ENCODE results near the gene AURKA. TPM values are rescaled to one million over a fixed set of nuclear protein-coding genes. Genes with fewer than 3 reads are reported as not detected.

Gene AURKA
- total RNA-seq = 100 to 1,000 TPM in 1 of 2 experiments, 10 to 100 TPM in 1; 99.7 to 101 TPM

GRCh38 chr20:56392132-56392880 lies at the start of gene AURKA, which contains the start of gene CSTF1:
TSS of gene AURKA (minus strand) at chr20:56392215. CDS start at chr20:56388197, 4,018 bp downstream.
TSS of gene CSTF1 (plus strand) at chr20:56392645. CDS start at chr20:56395553, 2,908 bp downstream.
- Mint-ChIP-seq H3K27ac (no peak within 1 kb of the TSS), H3K27me3 (no peaks in the 10 kb centered on the region), H3K36me3 (peaks cover 61% of the 10 kb centered on the region), H3K4me1 (ENCODE audit: low read depth) (peaks cover 36% of the 10 kb centered on the region), H3K9me3 (no peaks in the 10 kb centered on the region), H3K4me3 (no peak within 1 kb of the TSS)
- POLR2A ChIA-PET = interaction anchor here (0.8 to 2.5 kb wide), 9 partner anchors 14 to 998 kb away, joined by 3 to 27 read pairs (median 5); partner anchors contain the start of genes CASS4, FAM210B and RTF2
- DNase-seq = peak; percentile 100
- intact Hi-C loops (cut with micrococcal nuclease) = loop anchor here (1.0 to 2.0 kb wide), 7 partner anchors 8 to 958 kb away; partner anchors contain the start of genes CASS4, FAM210B, RAE1 and RTF2
- CTCF ChIA-PET = interaction anchor here (0.6 to 3.2 kb wide), 9 partner anchors 10 to 122 kb away, joined by 3 to 9 read pairs (median 4); partner anchors contain the start of genes CASS4 and FAM210B

- H3K4me1 Mint-ChIP-seq (ENCODE audit: low read depth) = peaks cover 45% of the 10 kb centered on the region
- CTCF ChIA-PET = no interaction called here
Measured at GRCh38 chr20:56440346-56441007, 48.5 kb upstream of the AURKA start.

GRCh38 chr20:56439771-56440291 lies 47.8 kb upstream of the AURKA start:
- intact Hi-C loops (cut with micrococcal nuclease) = loop anchor here (1.0 to 2.0 kb wide), 4 partner anchors 15 to 29 kb away; partner anchors contain the start of gene RTF2

More at GRCh38 chr20:56440346-56441007, 48.5 kb upstream of the AURKA start:
- H3K9me3 Mint-ChIP-seq = no peaks in the 10 kb centered on the region
- H3K27ac Mint-ChIP-seq = peak overlapping the region; percentile 90
- peak overlapping the region; percentile 48 for H3K4me3 Mint-ChIP-seq
- peak; percentile 83 for DNase-seq
- no peaks in the 10 kb centered on the region for H3K27me3 Mint-ChIP-seq
- H3K36me3 Mint-ChIP-seq = peaks cover 9% of the 10 kb centered on the region
- intact Hi-C loops (cut with micrococcal nuclease) = loop anchor here (1.0 to 2.0 kb wide), 4 partner anchors 14 to 28 kb away; partner anchors contain the start of gene RTF2
- POLR2A ChIA-PET = interaction anchor here (0.5 to 1.2 kb wide), 4 partner anchors 11 to 28 kb away, joined by 3 to 5 read pairs (median 4); partner anchors contain the start of gene CASS4

DNA sequence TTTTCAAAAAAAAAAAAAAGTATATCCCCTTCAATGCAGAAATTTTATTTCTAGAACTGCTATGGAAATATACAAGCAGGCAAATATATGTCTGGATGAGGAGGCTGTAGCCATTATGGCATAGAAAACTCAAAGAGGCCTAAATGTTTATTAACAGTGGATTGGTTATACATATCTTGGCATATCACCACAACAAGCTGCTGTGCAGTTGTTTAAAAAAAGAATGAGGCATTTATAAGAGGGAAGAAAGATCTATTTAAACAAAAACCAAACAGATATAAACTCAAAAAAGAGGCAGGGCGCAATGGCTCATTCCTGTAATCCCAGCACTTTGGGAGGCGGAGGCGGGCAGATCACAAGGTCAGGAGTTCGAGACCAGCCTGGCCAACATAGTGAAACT lies 46.3 kb upstream of the AURKA start:
- Mint-ChIP-seq H3K4me3 (no peak overlapping the region), H3K4me1 (ENCODE audit: low read depth) (peaks cover 58% of the 10 kb centered on the region), H3K27me3 (no peaks in the 10 kb centered on the region), H3K27ac (no peak overlapping the region), H3K9me3 (no peaks in the 10 kb centered on the region), H3K36me3 (peaks cover 13% of the 10 kb centered on the region)
- intact Hi-C loops (cut with micrococcal nuclease) = no loop called here
- ChIA-PET CTCF (interaction anchor here (1.2 kb wide), 1 partner anchor 15 kb away, joined by 3 read pairs; no protein-coding TSS in a partner anchor), POLR2A (no interaction called here)
- DNase-seq = no peak

More at GRCh38 chr20:56439771-56440291, 47.8 kb upstream of the AURKA start:
- Mint-ChIP-seq H3K27ac (peak overlapping the region; percentile 90), H3K4me1 (ENCODE audit: low read depth) (peaks cover 48% of the 10 kb centered on the region), H3K36me3 (peaks cover 9% of the 10 kb centered on the region), H3K4me3 (peak overlapping the region; percentile 48), H3K9me3 (no peaks in the 10 kb centered on the region), H3K27me3 (no peaks in the 10 kb centered on the region)
- peak; percentile 41 for DNase-seq
- ChIA-PET CTCF (interaction anchor here (1.2 kb wide), 1 partner anchor 17 kb away, joined by 3 read pairs; no protein-coding TSS in a partner anchor), POLR2A (interaction anchor here (0.5 to 1.2 kb wide), 4 partner anchors 10 to 28 kb away, joined by 3 to 5 read pairs (median 4); partner anchors contain the start of gene CASS4)

DNA sequence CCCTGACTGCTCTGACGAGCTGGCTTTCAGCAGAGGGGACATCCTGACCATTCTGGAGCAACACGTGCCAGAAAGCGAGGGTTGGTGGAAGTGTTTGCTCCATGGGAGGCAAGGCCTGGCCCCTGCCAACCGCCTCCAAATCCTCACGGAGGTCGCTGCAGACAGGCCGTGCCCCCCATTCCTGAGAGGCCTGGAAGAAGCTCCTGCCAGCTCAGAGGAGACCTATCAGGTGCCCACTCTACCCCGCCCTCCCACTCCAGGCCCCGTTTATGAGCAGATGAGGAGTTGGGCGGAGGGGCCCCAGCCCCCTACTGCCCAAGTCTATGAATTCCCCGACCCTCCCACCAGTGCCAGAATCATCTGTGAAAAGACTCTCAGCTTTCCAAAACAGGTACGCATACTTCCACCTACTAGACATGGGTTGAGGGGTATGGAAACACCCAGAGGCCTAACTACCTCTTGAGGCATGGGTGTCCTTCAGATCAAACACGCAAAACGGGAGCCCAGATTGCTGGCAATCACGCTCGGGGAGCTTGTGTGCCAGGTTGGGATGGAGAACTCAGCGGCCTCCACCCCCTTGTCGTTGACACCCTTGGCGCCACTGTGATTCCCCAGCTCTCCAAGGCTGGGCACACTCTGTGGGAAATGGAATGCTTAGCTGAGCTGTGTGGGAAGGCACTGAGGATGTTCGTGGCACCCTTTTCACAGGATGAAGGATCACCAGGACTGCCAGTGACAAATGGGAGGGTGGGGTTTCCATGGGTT lies 45.4 kb upstream of the AURKA start:
- Mint-ChIP-seq H3K4me3 (no peak overlapping the region), H3K9me3 (no peaks in the 10 kb centered on the region), H3K36me3 (peaks cover 11% of the 10 kb centered on the region), H3K4me1 (ENCODE audit: low read depth) (peaks cover 60% of the 10 kb centered on the region), H3K27me3 (no peaks in the 10 kb centered on the region), H3K27ac (no peak overlapping the region)
- intact Hi-C loops (cut with micrococcal nuclease) = no loop called here
- ChIA-PET CTCF (interaction anchor here (0.8 kb wide), 1 partner anchor 18 kb away, joined by 3 read pairs; no protein-coding TSS in a partner anchor), POLR2A (interaction anchor here (0.7 kb wide), 1 partner anchor 14 kb away, joined by 3 read pairs; no protein-coding TSS in a partner anchor)
- DNase-seq = peak; percentile 5

GRCh38 chr20:56433880-56434255 lies 41.9 kb upstream of the AURKA start:
- POLR2A ChIA-PET = interaction anchor here (1.4 to 1.8 kb wide), 3 partner anchors 12 to 22 kb away, joined by 4 to 9 read pairs (median 6); partner anchors contain the start of gene CASS4
- Mint-ChIP-seq H3K36me3 (peaks cover 4% of the 10 kb centered on the region), H3K27ac (peak overlapping the region; percentile 85), H3K9me3 (no peaks in the 10 kb centered on the region), H3K4me1 (ENCODE audit: low read depth) (peaks cover 59% of the 10 kb centered on the region), H3K27me3 (no peaks in the 10 kb centered on the region), H3K4me3 (peak overlapping the region; percentile 4)
- peak; percentile 55 for DNase-seq
- intact Hi-C loops (cut with micrococcal nuclease) = no loop called here
- CTCF ChIA-PET = interaction anchor here (0.5 to 1.5 kb wide), 5 partner anchors 8 to 1765 kb away, joined by 3 read pairs; no protein-coding TSS in a partner anchor

DNA sequence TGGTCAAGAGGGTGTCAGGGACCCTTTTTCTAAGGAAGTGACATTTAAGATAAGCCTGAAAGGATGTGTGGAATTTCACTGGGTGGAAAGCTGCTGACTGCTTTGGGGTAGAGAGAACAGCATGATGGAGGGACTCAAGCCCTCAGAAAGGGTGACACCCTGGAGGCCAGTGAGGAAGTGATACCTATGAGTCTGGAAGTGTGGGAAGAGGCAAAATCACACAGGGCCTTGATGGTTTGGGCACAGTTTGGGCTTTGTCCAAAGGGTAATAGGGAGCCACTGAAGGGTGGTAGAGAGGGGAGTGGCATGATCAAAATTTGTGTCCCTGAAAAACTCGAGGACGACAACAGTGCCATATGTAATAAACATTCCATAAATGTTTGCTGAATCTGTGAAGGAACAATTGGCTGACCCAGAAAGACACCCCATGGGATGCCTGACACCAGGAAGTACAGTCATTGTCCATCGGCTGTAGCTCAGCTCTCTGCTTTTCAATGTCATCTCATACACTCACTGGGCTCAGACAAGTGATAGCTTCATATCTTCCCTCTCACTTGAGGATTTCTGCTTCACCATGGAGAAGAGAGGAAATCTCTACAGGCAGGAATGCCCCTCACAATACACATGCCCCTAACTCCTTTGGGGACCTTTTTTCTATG lies 41.3 kb upstream of the AURKA start:
- ChIA-PET CTCF (interaction anchor here (0.5 to 1.5 kb wide), 4 partner anchors 9 to 1764 kb away, joined by 3 read pairs; no protein-coding TSS in a partner anchor), POLR2A (interaction anchor here (1.4 to 1.8 kb wide), 3 partner anchors 12 to 21 kb away, joined by 4 to 9 read pairs (median 6); partner anchors contain the start of gene CASS4)
- Mint-ChIP-seq H3K27ac (peak overlapping the region; percentile 85), H3K9me3 (no peaks in the 10 kb centered on the region), H3K36me3 (peaks cover 4% of the 10 kb centered on the region), H3K4me3 (peak overlapping the region; percentile 4), H3K4me1 (ENCODE audit: low read depth) (peaks cover 62% of the 10 kb centered on the region), H3K27me3 (no peaks in the 10 kb centered on the region)
- intact Hi-C loops (cut with micrococcal nuclease) = no loop called here
- DNase-seq = no peak

DNA sequence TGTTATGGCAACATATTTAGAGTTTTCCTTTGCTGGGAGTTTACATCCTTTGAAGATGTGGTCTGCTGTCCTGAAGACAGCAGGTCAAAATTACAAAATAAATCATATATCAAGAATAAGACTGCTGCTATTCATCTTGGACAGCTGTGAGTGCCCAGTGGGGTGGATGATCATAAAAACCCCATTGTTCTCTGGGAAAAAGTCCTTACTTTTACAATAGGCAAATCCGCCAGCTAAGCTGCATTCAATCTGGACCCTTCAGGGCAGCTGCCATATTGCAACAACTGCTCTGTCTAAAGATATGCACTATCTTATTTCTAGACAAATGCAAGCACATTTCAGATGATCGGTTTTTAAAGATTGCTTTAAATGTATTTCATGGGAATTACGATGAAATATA lies 39.5 kb upstream of the AURKA start:
- Mint-ChIP-seq H3K4me3 (no peak overlapping the region), H3K27me3 (no peaks in the 10 kb centered on the region), H3K36me3 (peaks cover 4% of the 10 kb centered on the region), H3K27ac (no peak overlapping the region), H3K4me1 (ENCODE audit: low read depth) (peaks cover 66% of the 10 kb centered on the region), H3K9me3 (no peaks in the 10 kb centered on the region)
- intact Hi-C loops (cut with micrococcal nuclease) = no loop called here
- POLR2A ChIA-PET = no interaction called here
- CTCF ChIA-PET = no interaction called here
- DNase-seq = peak; percentile 6

DNA sequence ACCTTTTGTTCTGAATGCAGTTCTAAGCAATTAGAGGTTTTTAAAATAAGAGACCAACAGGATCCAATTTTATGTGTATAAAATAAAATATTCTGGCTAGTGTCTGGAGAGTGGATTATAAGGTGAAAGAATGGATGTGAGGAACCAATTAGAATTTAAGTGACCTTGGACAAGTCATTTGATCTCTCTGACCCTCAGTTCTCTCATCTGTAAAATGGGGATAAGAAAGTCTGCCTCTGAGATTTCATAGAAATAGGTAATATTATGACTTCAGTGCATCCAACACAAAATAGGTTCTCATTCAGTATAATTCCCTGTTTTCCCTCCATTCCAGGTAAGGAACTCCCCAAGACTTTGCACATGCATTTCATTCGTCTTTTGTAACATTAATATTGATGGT lies 38.9 kb upstream of the AURKA start:
- DNase-seq = no peak
- CTCF ChIA-PET = interaction anchor here (1.4 to 2.6 kb wide), 2 partner anchors 10 to 12 kb away, joined by 4 to 9 read pairs; no protein-coding TSS in a partner anchor
- POLR2A ChIA-PET = no interaction called here
- H3K4me1 Mint-ChIP-seq (ENCODE audit: low read depth) = peaks cover 66% of the 10 kb centered on the region
- intact Hi-C loops (cut with micrococcal nuclease) = no loop called here
- no peak overlapping the region for H3K4me3 Mint-ChIP-seq
- peaks cover 4% of the 10 kb centered on the region for H3K36me3 Mint-ChIP-seq
- no peaks in the 10 kb centered on the region for H3K9me3 Mint-ChIP-seq
- no peak overlapping the region for H3K27ac Mint-ChIP-seq
- no peaks in the 10 kb centered on the region for H3K27me3 Mint-ChIP-seq

DNA sequence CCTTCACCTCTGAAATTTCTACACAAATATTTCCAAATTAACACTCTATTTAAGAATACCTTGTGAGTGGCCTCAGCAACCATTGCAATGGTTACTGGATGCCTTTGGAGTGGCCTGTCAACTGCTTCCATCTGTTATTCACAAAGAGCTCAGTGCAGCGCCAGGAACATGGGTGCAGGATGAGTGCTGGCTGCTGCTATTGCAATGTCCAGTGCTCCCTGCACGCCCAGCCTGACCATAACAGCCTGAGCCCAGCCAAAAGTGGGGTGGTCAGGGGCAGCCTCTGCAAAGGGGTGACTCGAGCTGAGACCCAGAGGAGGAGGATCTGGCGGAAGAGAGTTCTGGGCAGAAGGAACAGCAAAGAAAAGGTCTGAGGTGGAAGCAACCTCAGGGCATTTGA lies 38.4 kb upstream of the AURKA start:
- DNase-seq = peak; percentile 7
- Mint-ChIP-seq H3K36me3 (peaks cover 4% of the 10 kb centered on the region), H3K27me3 (no peaks in the 10 kb centered on the region), H3K27ac (peak overlapping the region; percentile 87), H3K9me3 (no peaks in the 10 kb centered on the region), H3K4me1 (ENCODE audit: low read depth) (peaks cover 66% of the 10 kb centered on the region), H3K4me3 (peak overlapping the region; percentile 66)
- ChIA-PET POLR2A (interaction anchor here (0.6 to 4.0 kb wide), 2 partner anchors 10 to 12 kb away, joined by 4 to 19 read pairs; no protein-coding TSS in a partner anchor), CTCF (interaction anchor here (1.4 to 2.6 kb wide), 2 partner anchors 10 to 12 kb away, joined by 4 to 9 read pairs; no protein-coding TSS in a partner anchor)
- intact Hi-C loops (cut with micrococcal nuclease) = no loop called here

Measured in activated CD4-positive, alpha-beta memory T cell treated with anti-CD3 and anti-CD28 coated beads for 36 hours (primary cell).